ENCODE results near the gene VAMP1. TPM values are rescaled to one million over a fixed set of nuclear protein-coding genes. Genes with fewer than 3 reads are reported as not detected.
"Not testable (repeated sequence)": the region's sequence is repeated elsewhere in the genome, so short reads cannot be mapped to it uniquely, and the experiment has no call there.

The VAMP1 gene
- total RNA-seq: 1.6 and 4.8 TPM in 2 replicates

- H3K36me3 ChIP-seq (ENCODE audit: control insufficient read depth, insufficient read depth, low read length): no peaks in the 10 kb centered on the region
These were observed at the start of gene VAMP1 for GRCh38 chr12:6470375-6471163. VAMP1 (minus strand) TSS chr12:6470677; CDS start chr12:6470531, 146 bp downstream.

GRCh38 chr12:6520186-6520585, 49.7 kb upstream of the VAMP1 start:
- no peak for DNase-seq (ENCODE audit: low read depth)
- Histone ChIP-seq H3K27me3 (ENCODE audit: control insufficient read depth, insufficient read depth, low read length) (no peaks in the 10 kb centered on the region), H3K36me3 (ENCODE audit: control insufficient read depth, insufficient read depth, low read length) (peaks cover 1% of the 10 kb centered on the region), H3K4me3 (ENCODE audit: low read depth, low read length) (no peak overlapping the region)
- TF ChIP-seq CTCF (IDR thresholded peaks at IDR 0.05; ENCODE audit: insufficient read depth, low read length, poor library complexity, severe bottlenecking): no peak

More at GRCh38 chr12:6470375-6471163, at the start of gene VAMP1:
- DNase-seq (ENCODE audit: low read depth): peak; percentile 81
- Histone ChIP-seq H3K27me3 (ENCODE audit: control insufficient read depth, insufficient read depth, low read length) (no peaks in the 10 kb centered on the region), H3K4me3 (ENCODE audit: low read depth, low read length) (peak within 1 kb of the TSS; percentile 53)
- TF ChIP-seq CTCF (IDR thresholded peaks at IDR 0.05; ENCODE audit: insufficient read depth, low read length, poor library complexity, severe bottlenecking): no peak

GRCh38 chr12:6508087-6508486, 37.6 kb upstream of the VAMP1 start:
- DNase-seq (ENCODE audit: low read depth): no peak
- peaks cover 2% of the 10 kb centered on the region for H3K36me3 ChIP-seq (ENCODE audit: control insufficient read depth, insufficient read depth, low read length)
- H3K4me3 ChIP-seq (ENCODE audit: low read depth, low read length): no peak overlapping the region
- no peak for TF ChIP-seq CTCF (IDR thresholded peaks at IDR 0.05; ENCODE audit: insufficient read depth, low read length, poor library complexity, severe bottlenecking)
- H3K27me3 ChIP-seq (ENCODE audit: control insufficient read depth, insufficient read depth, low read length): no peaks in the 10 kb centered on the region

DNA sequence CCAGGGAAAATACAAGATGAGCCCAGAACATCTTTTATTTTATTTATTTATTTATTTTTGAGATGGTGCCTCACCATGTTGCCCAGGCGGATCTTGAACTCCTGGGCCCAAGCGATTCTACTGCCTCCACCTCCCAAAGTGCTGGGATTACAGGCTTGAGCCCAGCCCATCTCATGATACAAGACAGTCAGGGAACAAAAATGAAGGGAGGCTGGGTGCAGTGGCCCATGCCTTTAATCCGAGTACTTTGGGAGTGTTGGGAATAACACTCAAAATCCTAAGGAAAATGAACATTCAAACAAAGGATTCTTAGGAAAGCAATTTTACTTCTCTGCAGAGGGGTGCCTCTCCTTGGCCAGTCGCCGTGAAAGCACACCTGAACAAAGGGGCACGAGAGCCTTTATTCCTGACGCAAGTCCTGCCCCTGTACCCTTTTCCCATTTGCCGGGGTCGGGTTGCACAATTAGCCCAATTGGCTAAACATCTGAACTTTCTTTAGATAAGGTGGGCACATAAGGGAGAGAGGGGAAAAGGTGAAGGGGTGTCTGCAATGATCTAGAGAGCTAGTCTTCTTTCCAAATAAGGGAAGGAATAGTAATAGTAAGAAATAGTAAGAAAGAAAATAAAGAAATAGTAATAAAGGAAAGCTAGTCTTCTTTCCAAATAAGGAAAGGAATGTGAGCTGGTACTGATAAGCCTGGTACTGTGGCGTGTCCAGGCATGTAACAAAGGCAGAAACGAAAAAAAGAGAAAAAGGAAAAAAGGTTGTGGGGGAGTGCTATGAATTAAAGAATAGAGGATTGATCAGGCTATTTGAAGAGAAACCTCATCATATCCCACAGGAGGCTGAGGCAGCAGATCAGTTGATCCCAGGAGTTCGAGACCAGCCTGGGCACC, 36.9 kb upstream of the VAMP1 start:
- no peak for TF ChIP-seq CTCF (IDR thresholded peaks at IDR 0.05; ENCODE audit: insufficient read depth, low read length, poor library complexity, severe bottlenecking)
- peaks cover under 1% of the 10 kb centered on the region for H3K36me3 ChIP-seq (ENCODE audit: control insufficient read depth, insufficient read depth, low read length)
- H3K4me3 ChIP-seq (ENCODE audit: low read depth, low read length): no peak overlapping the region
- no peak for DNase-seq (ENCODE audit: low read depth)
- H3K27me3 ChIP-seq (ENCODE audit: control insufficient read depth, insufficient read depth, low read length): no peaks in the 10 kb centered on the region

DNA sequence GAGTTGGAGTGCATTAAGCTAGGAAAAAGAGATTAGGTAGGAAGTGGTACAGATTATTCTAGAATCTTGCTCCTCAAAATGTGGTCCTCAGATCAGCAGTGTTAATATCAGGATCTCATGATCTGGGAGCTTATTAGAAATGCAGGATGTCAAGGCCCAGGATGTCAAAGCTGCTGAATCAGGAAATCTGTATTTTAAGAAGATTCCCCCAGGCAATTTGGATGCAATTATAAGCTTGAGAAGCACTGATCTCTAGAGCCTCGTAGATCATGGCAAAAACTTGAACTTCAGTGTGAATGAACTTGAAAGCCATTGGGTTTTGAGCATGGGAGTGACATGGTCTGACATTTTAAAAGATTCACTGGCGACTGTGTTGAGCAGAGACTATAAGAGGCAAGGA, 30.0 kb upstream of the VAMP1 start:
- peaks cover 2% of the 10 kb centered on the region for H3K36me3 ChIP-seq (ENCODE audit: control insufficient read depth, insufficient read depth, low read length)
- no peak for TF ChIP-seq CTCF (IDR thresholded peaks at IDR 0.05; ENCODE audit: insufficient read depth, low read length, poor library complexity, severe bottlenecking)
- DNase-seq (ENCODE audit: low read depth): no peak
- no peak overlapping the region for H3K4me3 ChIP-seq (ENCODE audit: low read depth, low read length)
- H3K27me3 ChIP-seq (ENCODE audit: control insufficient read depth, insufficient read depth, low read length): no peaks in the 10 kb centered on the region

DNA sequence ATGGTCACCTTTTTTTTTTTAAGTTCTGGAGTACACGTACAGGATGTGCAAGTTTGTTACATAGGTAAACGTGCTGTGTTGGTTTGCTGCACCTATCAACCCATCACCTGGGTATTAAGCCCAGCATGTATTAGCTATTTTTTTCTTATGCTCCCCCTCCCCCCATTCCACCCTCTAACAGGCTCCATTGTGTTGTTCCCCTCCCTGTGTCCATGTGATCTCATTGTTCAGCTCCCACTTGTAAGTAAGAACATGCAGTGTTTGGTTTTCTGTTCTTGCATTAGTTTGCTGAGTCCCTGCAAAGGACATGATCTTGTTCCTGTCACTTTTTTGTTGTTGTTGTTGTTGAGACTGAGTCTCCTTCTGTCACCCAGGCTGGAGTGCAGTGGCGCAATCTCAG, 26.8 kb upstream of the VAMP1 start:
- not testable (repeated sequence) for H3K36me3 ChIP-seq (ENCODE audit: control insufficient read depth, insufficient read depth, low read length); H3K27me3 ChIP-seq (ENCODE audit: control insufficient read depth, insufficient read depth, low read length); DNase-seq (ENCODE audit: low read depth); H3K4me3 ChIP-seq (ENCODE audit: low read depth, low read length)
